Breast epithelium (tissue), 3 donors: Measurements from ENCODE around the gene CPNE4.

Experiments
- POLR2A ChIP-seq: fragments of 450-650 bp; IDR thresholded peaks from one replicate; pipeline ENCODE4 v1.6.1; 2016; ENCODE audit warnings: antibody characterized with exemption, mild to moderate bottlenecking, moderate library complexity
- TF ChIP-seq, protein P1 (sequence below), 3 donors: fragments of 450-650 bp; IDR thresholded peaks; one replicate each; pipeline ENCODE4 v1.5.1; 2016 to 2017; ENCODE audit warnings: antibody characterized with exemption in 3 of 3, mild to moderate bottlenecking in 3 of 3, moderate library complexity in 3 of 3

- no peak for TF ChIP-seq POLR2A
- TF ChIP-seq, protein P1, sequence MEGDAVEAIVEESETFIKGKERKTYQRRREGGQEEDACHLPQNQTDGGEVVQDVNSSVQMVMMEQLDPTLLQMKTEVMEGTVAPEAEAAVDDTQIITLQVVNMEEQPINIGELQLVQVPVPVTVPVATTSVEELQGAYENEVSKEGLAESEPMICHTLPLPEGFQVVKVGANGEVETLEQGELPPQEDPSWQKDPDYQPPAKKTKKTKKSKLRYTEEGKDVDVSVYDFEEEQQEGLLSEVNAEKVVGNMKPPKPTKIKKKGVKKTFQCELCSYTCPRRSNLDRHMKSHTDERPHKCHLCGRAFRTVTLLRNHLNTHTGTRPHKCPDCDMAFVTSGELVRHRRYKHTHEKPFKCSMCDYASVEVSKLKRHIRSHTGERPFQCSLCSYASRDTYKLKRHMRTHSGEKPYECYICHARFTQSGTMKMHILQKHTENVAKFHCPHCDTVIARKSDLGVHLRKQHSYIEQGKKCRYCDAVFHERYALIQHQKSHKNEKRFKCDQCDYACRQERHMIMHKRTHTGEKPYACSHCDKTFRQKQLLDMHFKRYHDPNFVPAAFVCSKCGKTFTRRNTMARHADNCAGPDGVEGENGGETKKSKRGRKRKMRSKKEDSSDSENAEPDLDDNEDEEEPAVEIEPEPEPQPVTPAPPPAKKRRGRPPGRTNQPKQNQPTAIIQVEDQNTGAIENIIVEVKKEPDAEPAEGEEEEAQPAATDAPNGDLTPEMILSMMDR (IDR thresholded peaks at IDR 0.05), result no peak
Observed at GRCh38 chr3:131538968-131539367, 495.8 kb downstream of the CPNE4 start.
